H1 (cell line): ENCODE data around the gene HORMAD2. TPM values are rescaled to one million over a fixed set of nuclear protein-coding genes. Genes with fewer than 3 reads are reported as not detected.

Experiments
- CTCF ChIA-PET: fragments of 300-600 bp; sonication (Branson Sonifier 250); formaldehyde crosslinking; loops from one replicate; lab custom pipeline; 2021; ENCODE audit not compliant: partially characterized antibody; lab: Charles Lee
- POLR2A ChIA-PET: fragments of 300-600 bp; sonication (Branson Sonifier 250); formaldehyde crosslinking; loops from one replicate; lab custom pipeline; 2021; ENCODE audit warnings: inconsistent platforms; ENCODE audit not compliant: partially characterized antibody; lab: Charles Lee
- DNase-seq, 2 experiments: peaks; one replicate each; pipeline versions ENCODE4 v3.0.0 to v3.0.0-alpha.2; 2010 to 2022; ENCODE audit warnings: low spot score in 2 of 2, low read depth in 1 of 2, mixed read lengths in 1 of 2
- FAIRE-seq: peaks from 2 replicates; lab custom pipeline; 2011; peaks lifted over from hg19 to GRCh38; lab: Jason Lieb, UNC
- H2AFZ ChIP-seq: 2 replicates; pipeline ENCODE4 v1.8.1; 2012; ENCODE audit warnings: low read length, inconsistent platforms
- H2AK5ac ChIP-seq: 2 replicates; pipeline ENCODE4 v1.6.1; 2013; ENCODE audit warnings: low read depth, low read length
- H2BK120ac ChIP-seq: replicated peaks from 2 replicates; pipeline ENCODE3; 2013; ENCODE audit warnings: low read depth, low read length, inconsistent platforms
- H2BK12ac ChIP-seq: 2 replicates; pipeline ENCODE4 v1.6.1; 2013; ENCODE audit warnings: low read depth, low read length
- H2BK15ac ChIP-seq: 2 replicates; pipeline ENCODE4 v1.6.1; 2013; ENCODE audit warnings: low read length
- H2BK20ac ChIP-seq: 2 replicates; pipeline ENCODE4 v1.6.1; 2013; ENCODE audit warnings: low read length
- H2BK5ac ChIP-seq: 2 replicates; pipeline ENCODE4 v1.6.1; 2013; ENCODE audit warnings: low read depth, low read length
- H3K14ac ChIP-seq: 2 replicates; pipeline ENCODE4 v1.6.1; 2013; ENCODE audit warnings: inconsistent platforms; ENCODE audit not compliant: insufficient read length
- H3K18ac ChIP-seq: 2 replicates; pipeline ENCODE4 v1.6.1; 2013; ENCODE audit warnings: low read length; ENCODE audit errors: extremely low read depth
- H3K23ac ChIP-seq: 2 replicates; pipeline ENCODE4 v1.6.1; 2013; ENCODE audit warnings: inconsistent platforms; ENCODE audit not compliant: insufficient read length
- H3K23me2 ChIP-seq: 2 replicates; pipeline ENCODE4 v1.6.1; 2013; ENCODE audit warnings: low read depth, low read length
- H3K27ac ChIP-seq: 2 replicates; pipeline ENCODE4 v1.6.1; 2011; ENCODE audit warnings: low read depth, low read length, inconsistent platforms
- H3K27me3 ChIP-seq, 4 experiments: replicated peaks in 1 of 4; 1 replicate in 1 of 4; 2 replicates in 3 of 4; pipeline versions ENCODE4 v1.6.1 to v1.8.1; 2011 to 2013; ENCODE audit warnings: low read length in 3 of 4, mild to moderate bottlenecking in 3 of 4, inconsistent platforms in 2 of 4, mixed read lengths in 2 of 4, moderate library complexity in 1 of 4; ENCODE audit not compliant: control insufficient read depth in 3 of 4, insufficient read depth in 3 of 4; ENCODE audit errors: extremely low read depth in 1 of 4
- H3K36me3 ChIP-seq, 4 experiments: 2 replicates each; pipeline versions ENCODE4 v1.6.1 to v1.8.1; 2011 to 2013; ENCODE audit warnings: mild to moderate bottlenecking in 4 of 4, low read length in 3 of 4, moderate library complexity in 2 of 4, control low read depth in 1 of 4, inconsistent platforms in 1 of 4; ENCODE audit not compliant: insufficient read depth in 4 of 4, control insufficient read depth in 2 of 4
- H3K4ac ChIP-seq: replicated peaks from 2 replicates; pipeline ENCODE3; 2013; ENCODE audit warnings: low read length, low read depth, mixed read lengths, inconsistent platforms; ENCODE audit not compliant: insufficient read length
- H3K4me1 ChIP-seq, 4 experiments: replicated peaks in 1 of 4; 1 replicate in 1 of 4; 2 replicates in 3 of 4; pipeline versions ENCODE4 v1.6.1 to v1.8.1; 2011 to 2013; ENCODE audit warnings: low read length in 3 of 4, inconsistent platforms in 2 of 4, mixed read lengths in 1 of 4; ENCODE audit not compliant: insufficient read depth in 4 of 4, control insufficient read depth in 3 of 4
- H3K4me2 ChIP-seq, 2 experiments: 2 replicates each; pipeline versions ENCODE4 v1.6.1 to v1.8.1; 2011 to 2013; ENCODE audit warnings: low read depth in 2 of 2, low read length in 2 of 2, control low read depth in 1 of 2, inconsistent platforms in 1 of 2, mild to moderate bottlenecking in 1 of 2; ENCODE audit not compliant: insufficient read depth in 1 of 2
- H3K4me3 ChIP-seq, 4 experiments: fragments of 200-600, 300-600 bp in 1 of 4; sonication (generic), shearing (Covaris generic), sonication (Bioruptor Twin) in 1 of 4; 2 replicates each; pipeline versions ENCODE4 v1.5.1 to v1.8.1; 2011 to 2016; ENCODE audit warnings: low read length in 4 of 4, low read depth in 3 of 4, control low read depth in 2 of 4, inconsistent platforms in 2 of 4, mild to moderate bottlenecking in 2 of 4, mixed read lengths in 1 of 4, moderate library complexity in 1 of 4; ENCODE audit not compliant: insufficient read depth in 2 of 4; ENCODE audit errors: extremely low read depth in 1 of 4
- H3K56ac ChIP-seq: replicated peaks from 2 replicates; pipeline ENCODE3; 2013; ENCODE audit warnings: low read depth, mild to moderate bottlenecking, mixed read lengths, low read length, inconsistent platforms; ENCODE audit not compliant: insufficient read length
- H3K79me1 ChIP-seq: 2 replicates; pipeline ENCODE4 v1.6.1; 2013; ENCODE audit warnings: low read depth, low read length, control low read depth
- H3K79me2 ChIP-seq, 2 experiments: 2 replicates each; pipeline versions ENCODE4 v1.6.1 to v1.8.1; 2012 to 2013; ENCODE audit warnings: low read length in 2 of 2, mild to moderate bottlenecking in 2 of 2, inconsistent platforms in 1 of 2; ENCODE audit not compliant: insufficient read depth in 2 of 2, control insufficient read depth in 1 of 2
- H3K9ac ChIP-seq, 4 experiments: replicated peaks in 1 of 4; 1 replicate in 1 of 4; 2 replicates in 3 of 4; pipeline versions ENCODE4 v1.6.1 to v1.8.1; 2011 to 2013; ENCODE audit warnings: low read depth in 3 of 4, low read length in 3 of 4, control low read depth in 2 of 4, mild to moderate bottlenecking in 2 of 4, moderate library complexity in 2 of 4, inconsistent platforms in 1 of 4; ENCODE audit errors: extremely low read depth in 1 of 4
- H3K9me3 ChIP-seq, 2 experiments: 2 replicates each; pipeline versions ENCODE4 v1.6.1 to v1.8.1; 2012 to 2013; ENCODE audit warnings: mild to moderate bottlenecking in 2 of 2, moderate library complexity in 2 of 2, control low read depth in 1 of 2, inconsistent platforms in 1 of 2, low read depth in 1 of 2, low read length in 1 of 2, mixed read lengths in 1 of 2; ENCODE audit not compliant: insufficient read depth in 2 of 2
- H4K20me1 ChIP-seq, 2 experiments: replicated peaks in 1 of 2; 2 replicates each; pipeline versions ENCODE3 to v1.8.1; 2011 to 2013; ENCODE audit warnings: inconsistent platforms in 2 of 2, low read length in 2 of 2, mild to moderate bottlenecking in 1 of 2; ENCODE audit not compliant: insufficient read depth in 2 of 2, control insufficient read depth in 1 of 2
- H4K5ac ChIP-seq: 2 replicates; pipeline ENCODE4 v1.6.1; 2013; ENCODE audit warnings: low read length, low read depth, mixed read lengths, inconsistent platforms; ENCODE audit not compliant: insufficient read length
- H4K8ac ChIP-seq: 2 replicates; pipeline ENCODE4 v1.8.0; 2013; ENCODE audit warnings: mild to moderate bottlenecking, moderate library complexity, low read length, inconsistent platforms; ENCODE audit not compliant: insufficient read depth; ENCODE audit errors: extremely low read depth
- H4K91ac ChIP-seq: replicated peaks from 2 replicates; pipeline ENCODE3; 2013; ENCODE audit warnings: low read length, mixed read lengths, inconsistent platforms; ENCODE audit not compliant: insufficient read length
- CTBP2 ChIP-seq: IDR thresholded peaks from 2 replicates; pipeline ENCODE4 v1.7.0; 2011; ENCODE audit warnings: borderline replicate concordance, mild to moderate bottlenecking, moderate library complexity, mixed read lengths, low read length; ENCODE audit not compliant: insufficient read depth, insufficient read length
- E2F6 ChIP-seq: IDR thresholded peaks from 2 replicates; pipeline ENCODE4 v1.6.1; 2012; ENCODE audit warnings: inconsistent platforms
- GTF2F1 ChIP-seq: IDR thresholded peaks from 2 replicates; pipeline ENCODE4 v1.6.1; 2012; ENCODE audit warnings: low read depth, low read length, improper control_type of control experiment, borderline replicate concordance
- HDAC2 ChIP-seq, 2 experiments: fragments of 300-600 bp in 1 of 2; sonication (generic) in 1 of 2; IDR thresholded peaks; 2 replicates each; pipeline ENCODE4 v1.6.1; 2011 to 2012; ENCODE audit warnings: low read depth in 2 of 2, low read length in 2 of 2, mild to moderate bottlenecking in 2 of 2, moderate library complexity in 2 of 2, borderline replicate concordance in 1 of 2, inconsistent platforms in 1 of 2
- JUN ChIP-seq: IDR thresholded peaks from 2 replicates; pipeline ENCODE4 v1.6.1; 2011; ENCODE audit warnings: low read depth, mild to moderate bottlenecking, improper control_type of control experiment, low read length
- KDM5A ChIP-seq: fragments of 200-600 bp; IDR thresholded peaks from 2 replicates; pipeline ENCODE4 v1.7.1; 2012; ENCODE audit warnings: mild to moderate bottlenecking, low read length, inconsistent platforms, mixed read lengths
- MAFK ChIP-seq: IDR thresholded peaks from 2 replicates; pipeline ENCODE4 v1.6.1; 2012; ENCODE audit warnings: low read depth, mild to moderate bottlenecking, improper control_type of control experiment, low read length
- MAX ChIP-seq: IDR thresholded peaks from 2 replicates; pipeline ENCODE4 v1.6.1; 2012; ENCODE audit warnings: inconsistent platforms
- POLR2A ChIP-seq, 2 experiments: IDR thresholded peaks; 1 replicate in 1 of 2; 2 replicates in 1 of 2; pipeline ENCODE4 v1.6.1; 2011; ENCODE audit warnings: low read depth in 2 of 2, low read length in 2 of 2, mild to moderate bottlenecking in 2 of 2; ENCODE audit errors: control extremely low read depth in 1 of 2
- SIX5 ChIP-seq: IDR thresholded peaks from 2 replicates; pipeline ENCODE4 v1.6.1; 2011; ENCODE audit warnings: mild to moderate bottlenecking, low read depth, low read length
- TAF7 ChIP-seq: optimal IDR thresholded peaks from 2 replicates; pipeline ENCODE3; 2011; ENCODE audit warnings: low read depth, mild to moderate bottlenecking, inconsistent platforms, low read length, moderate library complexity, borderline replicate concordance
- WGBS, 2 experiments: shearing (Covaris generic) in 1 of 2; methylation state at CpG; one replicate each; pipeline versions ENCODE4 v1.1.6 to v1.1.7; 2013 to 2015; ENCODE audit warnings: low lambda C conversion rate in 2 of 2, mixed read lengths in 2 of 2, inconsistent platforms in 1 of 2, low coverage in 1 of 2, missing lambda C conversion rate in 1 of 2; ENCODE audit not compliant: insufficient replicate concordance in 2 of 2, insufficient coverage in 1 of 2, insufficient read length in 1 of 2; ENCODE audit errors: extremely low coverage in 1 of 2, missing lambda C conversion rate in 1 of 2; 5-methylcytosine and 5-hydroxymethylcytosine counted together
- polyA plus RNA-seq, 7 experiments: library from polyadenylated mRNA; depleted of rRNA in 3 of 7; stranded (reverse) in 5 of 7; unstranded in 2 of 7; fragments of >200 nt in 5 of 7; fragments of 200-250 nt in 2 of 7; gene quantifications; 1 replicate in 5 of 7; 2 replicates in 1 of 7; 4 replicates in 1 of 7; pipeline versions ENCODE4 v1.2.1 to v1.2.3, GENCODE V29; 2011 to 2013; ENCODE audit warnings: missing spikeins in 2 of 7, mixed read lengths in 2 of 7
- total RNA-seq: library from RNA; stranded (reverse); fragmentation: NEBNext Ultra II Directional; extraction: Animal tissue kit (Norgen Biotek cat#: 25700); gene quantifications from 2 replicates; pipeline ENCODE4 v1.2.1, GENCODE V29; 2021

The HORMAD2 gene
- total and polyA plus RNA-seq, 2 of the 8 experiments (the other 6 are each of a cell fraction or from before 2014, with no cell fraction given) = 0.03 TPM; not detected in 1

GRCh38 chr22:30212363-30212995 lies 132.2 kb downstream of the HORMAD2 start:
- Histone ChIP-seq H3K56ac (no peak overlapping the region), H3K79me2 (no peaks in the 10 kb centered on the region), H2BK120ac (no peak overlapping the region), H3K14ac (no peak overlapping the region), H3K36me3 (no peaks in the 10 kb centered on the region), H3K27ac (no peak overlapping the region), H4K8ac (no peak overlapping the region), H2BK5ac (no peak overlapping the region), H2AFZ (no peak overlapping the region), H3K18ac (no peak overlapping the region), H4K20me1 (no peaks in the 10 kb centered on the region), H2BK20ac (peak overlapping the region; percentile 73; the same call in 1 of the 2 replicates), H3K4me3 (no peak overlapping the region), H2BK12ac (0 out of 2 replicates have a peak overlapping the region, but pooled peaks have one; percentile 3), H2AK5ac (peak overlapping the region; percentile 43), H3K23ac (no peak overlapping the region), H3K4me1 (peaks cover 0 to 13% (median 8%) of the 10 kb centered on the region in 4 experiments; a peak in 6 of 7 replicates), H3K27me3 (no peaks in the 10 kb centered on the region; a peak in 1 of 7 replicates), H3K4ac (no peak overlapping the region), H3K9ac (no peak overlapping the region), H2BK15ac (peak overlapping the region; percentile 74; the same call in 1 of the 2 replicates), H4K5ac (no peak overlapping the region), H3K79me1 (no peaks in the 10 kb centered on the region), H4K91ac (no peak overlapping the region), H3K23me2 (no peaks in the 10 kb centered on the region), H3K9me3 (no peaks in the 10 kb centered on the region), H3K4me2 (no peak overlapping the region)
- DNase-seq = no peak
- ChIA-PET POLR2A (no interaction called here), CTCF (interaction anchor here (1.3 kb wide), 1 partner anchor 104 kb away, joined by 4 read pairs; no protein-coding TSS in a partner anchor)
- FAIRE-seq = no peak
- 91% methylated on average over 5 of the region's 5 CpGs; no CpG with 5 or more reads in 1 of the 2 experiments for WGBS, 2 experiments
- TF ChIP-seq MAX = no peak
- no peak for TF ChIP-seq HDAC2 (IDR thresholded peaks at IDR 0.05; ENCODE audit: borderline replicate concordance in 1 of 2, low read depth in 2 of 2, low read length in 2 of 2)
- TF ChIP-seq POLR2A (IDR thresholded peaks at IDR 0.05; ENCODE audit: control extremely low read depth in 1 of 2, low read depth in 2 of 2, low read length in 2 of 2) = no peak
- no peak for TF ChIP-seq KDM5A
- TF ChIP-seq TAF7 = no peak
- no peak for TF ChIP-seq GTF2F1
- no peak for TF ChIP-seq CTBP2
- no peak for TF ChIP-seq MAFK
- TF ChIP-seq JUN = no peak
- no peak for TF ChIP-seq E2F6
- no peak for TF ChIP-seq SIX5
